Heart left ventricle (tissue), 16 donors: ENCODE results near the gene EIF4B. TPM values are rescaled to one million over a fixed set of nuclear protein-coding genes. Genes with fewer than 3 reads are reported as not detected.

Source experiments
- ATAC-seq, 4 donors: fragments of 200-7000 bp; cut with Tn5 transposase; one replicate each; pipeline ENCODE4 v1.9.1; 2020 to 2022; ENCODE audit warnings: moderate library complexity in 4 of 4, mild to moderate bottlenecking in 3 of 4, moderate number of reproducible peaks in 1 of 4
- DNase-seq, 5 donors: peaks; one replicate each; pipeline ENCODE4 v3.0.0-alpha.2; 2020
- H3K27ac ChIP-seq, 12 donors: fragments of 200-600 bp; sonication (generic) in 4 of 12; one replicate each; pipeline versions ENCODE4 v1.5.0 to v1.8.0; 2016 to 2022; ENCODE audit warnings: mild to moderate bottlenecking in 2 of 12
- H3K27me3 ChIP-seq, 9 donors: fragments of 200-600 bp; sonication (generic) in 2 of 9; one replicate each; pipeline versions ENCODE4 v1.5.1 to v1.8.0; 2016 to 2022; ENCODE audit warnings: mild to moderate bottlenecking in 3 of 9
- H3K36me3 ChIP-seq, 9 donors: fragments of 200-600 bp; sonication (generic) in 2 of 9; one replicate each; pipeline versions ENCODE4 v1.5.0 to v1.8.0; 2018 to 2022; ENCODE audit warnings: mild to moderate bottlenecking in 2 of 9
- H3K4me1 ChIP-seq, 12 donors: fragments of 200-600 bp; sonication (generic) in 4 of 12; one replicate each; pipeline versions ENCODE4 v1.5.0 to v1.8.0; 2016 to 2022; ENCODE audit warnings: mild to moderate bottlenecking in 3 of 12
- H3K4me3 ChIP-seq, 12 donors: fragments of 200-600 bp; sonication (generic) in 4 of 12; one replicate each; pipeline versions ENCODE4 v1.5.0 to v1.8.0; 2017 to 2022; ENCODE audit warnings: mild to moderate bottlenecking in 9 of 12, moderate library complexity in 4 of 12
- H3K9me3 ChIP-seq, 12 donors: fragments of 200-600 bp; sonication (generic) in 4 of 12; one replicate each; pipeline versions ENCODE4 v1.5.0 to v1.8.0; 2016 to 2022; ENCODE audit warnings: mild to moderate bottlenecking in 1 of 12
- POLR2A ChIP-seq, 2 donors: fragments of 450-650 bp; IDR thresholded peaks; one replicate each; pipeline ENCODE4 v1.6.1; 2017; ENCODE audit warnings: antibody characterized with exemption in 2 of 2, mild to moderate bottlenecking in 2 of 2, moderate library complexity in 2 of 2
- WGBS, 4 donors: extraction: QIAGEN DNeasy Blood & Tissue Kit in 2 of 4; methylation state at CpG; one replicate each; pipeline versions ENCODE4 v1.1.5 to v1.1.7; 2013 to 2018; 5-methylcytosine and 5-hydroxymethylcytosine counted together
- intact Hi-C, 10 donors: fragments of 100-400 bp; cut with DNase I; formaldehyde crosslinking; loops; one replicate each; pipeline versions ENCODE4 v1.11.1 to v1.14.2; 2022
- polyA plus RNA-seq, 2 donors: library from polyadenylated mRNA; stranded (reverse); fragments of 200-250 nt; gene quantifications; one replicate each; pipeline ENCODE4 v1.2.3, GENCODE V29; 2013
- total RNA-seq, 9 donors: library from RNA; depleted of rRNA in 2 of 9; stranded (reverse); fragments of >200 nt in 2 of 9; fragmentation: NEBNext Ultra II Directional in 3 of 9; extraction: Animal tissue kit (Norgen Biotek cat#: 25700) in 3 of 9; gene quantifications; one replicate each; pipeline versions ENCODE4 v1.1.0 to v1.2.4, GENCODE V29; 2016 to 2023
- TF ChIP-seq, protein P1 (sequence below), 12 donors: fragments of 200-600 bp; sonication (generic) in 4 of 12; IDR thresholded peaks; one replicate each; pipeline versions ENCODE4 v1.5.0 to v1.8.0; 2018 to 2022; ENCODE audit warnings: antibody characterized with exemption in 12 of 12, mild to moderate bottlenecking in 5 of 12
- donor health status: ischemic (EF 13 %, LVEDD 7.1; RV severe dilation, severe dysfunction).
- donor health status: healthy with polysubstance abuse.
- donor health status: DM: no; HTN: yes; CAD: no.
- donor health status: DM: no; HTN: no; CAD: no.
- donor health status: ischemic (EF 25% LVEDD 6.9; RV normal size, moderate dysfunction).
- donor health status: ischemic (EF 25% LVEDD 5.7; RV mildly dilated, moderate dysfunction).
- donor health status: healthy.
- donor health status: DM: yes; HTN: yes; CAD: no.
- donor health status: ischemic (EF 35%, LVEDD 5.7; RV mildly dilated, moderate dysfunction).
- donor health status: nonischemic (EF 11% LVEDD 7.7; RV severe dilation, severe dysfunction).
- donor health status: DM: yes; HTN: yes; CAD: no.
- donor health status: PGD.
- donor health status: ischemic (EF 29% LVEDD 5.4; RV normal size, mild dysfunction).
- donor health status: nonischemic (EF 23%, LVEDD 6.1; RV moderate dilation, normal function).

EIF4B gene
- total and polyA plus RNA-seq, 11 donors = 52.0 to 481 (median 342) TPM

DNA sequence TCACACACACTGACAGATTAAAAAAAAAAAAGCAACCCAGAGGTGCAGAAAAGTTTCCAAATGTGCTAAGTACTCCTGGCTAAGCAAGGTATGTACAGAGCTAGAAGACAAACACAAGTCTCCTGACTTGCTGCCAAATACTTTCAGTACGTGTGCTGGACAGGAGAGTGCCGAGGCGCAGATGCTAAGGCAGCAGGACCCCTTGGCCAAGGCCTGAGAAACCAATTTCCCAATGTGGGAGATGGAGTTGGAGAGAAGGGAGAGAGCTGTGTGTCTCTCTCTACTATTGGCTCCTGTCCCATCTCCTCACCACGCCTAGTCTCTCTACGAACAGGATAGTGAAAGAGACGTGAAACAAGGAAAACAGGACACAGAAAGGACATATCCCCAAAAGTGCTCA is 67.6 kb downstream of the EIF4B start:
- Histone ChIP-seq H3K4me3 (no peak overlapping the region), H3K27me3 (no peaks in the 10 kb centered on the region), H3K27ac (peak overlapping the region; percentile 2 to 75 (median 31)), H3K9me3 (no peaks in the 10 kb centered on the region), H3K4me1 (peaks cover 23 to 78% (median 63%) of the 10 kb centered on the region in 12 donors), H3K36me3 (peaks cover 0 to 58% (median 49%) of the 10 kb centered on the region in 9 donors)
- TF ChIP-seq, protein P1, sequence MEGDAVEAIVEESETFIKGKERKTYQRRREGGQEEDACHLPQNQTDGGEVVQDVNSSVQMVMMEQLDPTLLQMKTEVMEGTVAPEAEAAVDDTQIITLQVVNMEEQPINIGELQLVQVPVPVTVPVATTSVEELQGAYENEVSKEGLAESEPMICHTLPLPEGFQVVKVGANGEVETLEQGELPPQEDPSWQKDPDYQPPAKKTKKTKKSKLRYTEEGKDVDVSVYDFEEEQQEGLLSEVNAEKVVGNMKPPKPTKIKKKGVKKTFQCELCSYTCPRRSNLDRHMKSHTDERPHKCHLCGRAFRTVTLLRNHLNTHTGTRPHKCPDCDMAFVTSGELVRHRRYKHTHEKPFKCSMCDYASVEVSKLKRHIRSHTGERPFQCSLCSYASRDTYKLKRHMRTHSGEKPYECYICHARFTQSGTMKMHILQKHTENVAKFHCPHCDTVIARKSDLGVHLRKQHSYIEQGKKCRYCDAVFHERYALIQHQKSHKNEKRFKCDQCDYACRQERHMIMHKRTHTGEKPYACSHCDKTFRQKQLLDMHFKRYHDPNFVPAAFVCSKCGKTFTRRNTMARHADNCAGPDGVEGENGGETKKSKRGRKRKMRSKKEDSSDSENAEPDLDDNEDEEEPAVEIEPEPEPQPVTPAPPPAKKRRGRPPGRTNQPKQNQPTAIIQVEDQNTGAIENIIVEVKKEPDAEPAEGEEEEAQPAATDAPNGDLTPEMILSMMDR (IDR thresholded peaks at IDR 0.05) = no peak
- no peak for TF ChIP-seq POLR2A (IDR thresholded peaks at IDR 0.05)
- ATAC-seq = no peak
- intact Hi-C loops = loop anchor here in 2 of 10 donors (2.0 kb wide), 1 partner anchor 23 kb away; the partner anchor contains the start of gene IGFBP6 (in 2 of the 2)
- no peak for DNase-seq
- WGBS, 4 donors = 33 to 44% (median 38%) methylated on average over 6 of the region's 6 CpGs

DNA sequence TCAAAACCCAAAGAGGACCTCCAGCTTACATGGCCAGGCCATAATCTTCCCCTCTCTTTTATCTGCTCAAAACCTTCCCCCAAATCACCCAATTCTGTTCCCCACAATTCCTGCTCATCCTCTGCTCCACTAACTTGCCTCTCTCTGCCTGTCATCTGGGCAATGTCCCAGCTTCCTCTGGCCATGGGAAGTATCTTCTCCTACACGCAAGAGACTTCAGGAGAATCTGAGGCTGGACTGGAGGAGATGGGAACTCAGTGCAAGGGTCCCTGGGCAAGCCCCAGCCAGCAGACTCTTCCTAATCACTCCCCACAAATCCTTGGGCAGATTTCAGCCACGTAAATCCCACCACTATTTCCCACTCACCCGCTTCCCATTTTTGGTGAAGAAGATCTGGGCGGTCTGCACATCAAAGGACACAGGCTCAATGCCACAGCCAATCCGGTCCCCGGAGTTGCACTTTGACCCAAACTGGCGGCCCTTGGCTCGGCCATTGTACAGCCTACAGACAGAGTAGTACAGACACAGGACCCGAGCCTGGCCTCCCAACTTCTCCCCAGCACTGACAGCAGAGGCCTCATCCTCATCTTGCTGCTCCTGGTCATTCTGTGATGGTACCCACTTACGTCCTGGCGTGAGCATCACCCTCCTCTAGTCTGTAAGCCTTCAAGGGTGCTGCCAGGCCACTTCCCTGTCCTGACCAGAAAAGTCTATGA is 68.2 kb downstream of the EIF4B start:
- DNase-seq = no peak
- Histone ChIP-seq H3K36me3 (peaks cover 0 to 58% (median 49%) of the 10 kb centered on the region in 9 donors), H3K27me3 (no peaks in the 10 kb centered on the region), H3K4me1 (peaks cover 23 to 74% (median 58%) of the 10 kb centered on the region in 12 donors), H3K27ac (peak overlapping the region; percentile 2 to 75 (median 31)), H3K4me3 (no peak overlapping the region), H3K9me3 (no peaks in the 10 kb centered on the region)
- TF ChIP-seq, protein P1 (IDR thresholded peaks at IDR 0.05) = no peak
- no peak for TF ChIP-seq POLR2A (IDR thresholded peaks at IDR 0.05)
- 89 to 92% (median 91%) methylated on average over 11 of the region's 11 CpGs for WGBS, 4 donors
- no peak for ATAC-seq
- intact Hi-C loops = no loop called here

DNA sequence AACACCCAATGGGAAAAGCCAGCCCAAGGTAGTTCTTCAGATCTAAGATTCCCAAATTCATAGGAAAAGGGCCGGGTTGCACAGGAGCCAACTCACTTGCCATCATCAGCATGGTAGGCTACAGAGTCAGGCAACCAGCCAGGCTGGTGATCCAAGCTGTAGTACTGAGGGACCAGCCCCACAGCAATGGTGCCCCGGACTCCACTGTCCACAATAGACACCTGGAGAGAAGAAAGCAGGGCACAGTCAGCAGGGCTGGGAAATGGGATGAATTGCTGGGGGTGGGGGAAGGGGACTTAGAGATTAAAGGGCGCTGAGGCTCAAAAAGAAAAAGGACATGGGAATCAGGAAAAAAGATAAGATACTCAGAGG is 68.7 kb downstream of the EIF4B start:
- TF ChIP-seq, protein P1 (IDR thresholded peaks at IDR 0.05) = no peak
- no peak for TF ChIP-seq POLR2A (IDR thresholded peaks at IDR 0.05)
- Histone ChIP-seq H3K4me1 (peaks cover 23 to 71% (median 56%) of the 10 kb centered on the region in 12 donors), H3K9me3 (no peaks in the 10 kb centered on the region), H3K27ac (peak overlapping the region in 2 of 12 donors; percentile 26 to 75), H3K36me3 (peaks cover 0 to 57% (median 45%) of the 10 kb centered on the region in 9 donors), H3K4me3 (no peak overlapping the region), H3K27me3 (no peaks in the 10 kb centered on the region)
- intact Hi-C loops = no loop called here
- no peak for DNase-seq
- WGBS, 4 donors = 94 to 98% (median 96%) methylated on average over 3 of the region's 3 CpGs
- no peak for ATAC-seq

DNA sequence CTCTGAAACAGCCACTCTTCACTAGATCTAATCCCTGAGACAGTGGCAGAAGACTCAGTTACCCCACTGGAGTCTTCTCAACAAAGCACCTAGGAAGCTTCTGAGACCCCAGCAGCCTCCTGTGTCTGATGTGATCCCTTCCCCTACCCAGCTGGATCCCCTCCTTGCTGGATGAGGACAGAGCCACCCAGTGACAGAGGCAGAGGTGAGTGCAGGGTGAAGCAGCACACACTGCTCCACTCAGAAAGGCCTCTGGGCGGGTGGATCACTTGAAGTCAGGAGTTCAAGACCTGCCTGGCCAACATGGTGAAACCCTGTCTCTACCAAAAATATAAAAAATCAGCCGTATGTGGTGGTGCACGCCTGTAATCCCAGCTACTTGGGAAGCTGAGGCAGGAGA is 70.2 kb downstream of the EIF4B start:
- H3K36me3 ChIP-seq = peaks cover 0 to 47% (median 37%) of the 10 kb centered on the region in 9 donors
- WGBS, 4 donors = 93 to 97% (median 95%) methylated on average over 3 of the region's 3 CpGs
- no peak overlapping the region for H3K4me3 ChIP-seq
- no peak overlapping the region for H3K27ac ChIP-seq
- no peaks in the 10 kb centered on the region for H3K9me3 ChIP-seq
- no peaks in the 10 kb centered on the region for H3K27me3 ChIP-seq
- TF ChIP-seq, protein P1 (IDR thresholded peaks at IDR 0.05) = no peak
- TF ChIP-seq POLR2A (IDR thresholded peaks at IDR 0.05) = no peak
- ATAC-seq (no peak), DNase-seq (no peak)
- intact Hi-C loops = no loop called here
- H3K4me1 ChIP-seq = peaks cover 19 to 61% (median 44%) of the 10 kb centered on the region in 12 donors
